ENCODE measurements around the gene MED26.

Gene MED26

GRCh38 chr19:16585094-16585801 lies 42.8 kb downstream of the MED26 start:
- no peak for TF ChIP-seq CTCF (IDR thresholded peaks at IDR 0.05; ENCODE audit: extremely low read depth, insufficient read depth, missing control alignments)
- in situ Hi-C loops (cut with MboI; ENCODE audit: low pct_unique_long_range_greater_than_20kb, low sequenced_read_pairs, unreplicated experiment) = no loop called here
- no peak for DNase-seq (ENCODE audit: low spot score)

DNA sequence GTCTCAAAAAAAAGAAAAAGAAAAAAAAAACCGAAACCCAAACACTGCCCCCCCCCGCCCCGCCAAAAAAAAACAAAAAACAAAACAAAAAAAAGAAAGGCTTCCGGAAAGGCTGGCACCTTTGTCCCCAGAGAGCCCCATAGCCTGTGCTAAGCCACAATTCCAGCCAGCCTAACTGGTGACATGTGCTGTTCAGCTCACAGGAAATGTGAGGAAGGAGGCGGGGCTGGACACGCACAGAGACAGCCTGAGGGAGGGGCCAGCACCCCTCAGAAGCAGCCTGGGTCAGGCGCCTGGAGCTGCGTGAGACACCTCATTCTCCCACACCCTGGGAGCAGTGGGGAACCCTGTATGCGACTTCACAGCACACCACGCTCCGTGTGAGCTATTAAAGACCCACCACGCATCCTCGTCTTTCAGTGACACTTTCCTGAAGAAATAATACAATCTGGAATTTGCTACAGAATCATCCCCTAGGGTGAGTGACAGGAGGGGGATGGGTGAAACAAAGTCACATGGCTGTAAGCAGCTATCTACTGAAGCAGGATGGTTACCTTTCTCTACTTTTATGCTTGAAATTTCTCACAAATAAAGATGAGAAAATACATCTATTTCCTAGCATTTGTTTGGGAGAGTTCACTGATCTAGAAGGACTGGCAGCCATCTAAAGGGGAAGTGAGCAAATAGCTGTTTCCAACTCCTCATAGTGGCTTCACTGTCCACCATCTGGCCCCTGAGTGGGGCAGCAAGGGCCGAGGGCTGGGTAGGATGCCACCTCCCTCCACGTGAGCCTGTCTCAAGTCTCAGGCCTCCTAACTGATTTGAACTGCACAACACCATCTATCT lies 43.5 kb downstream of the MED26 start:
- in situ Hi-C loops (cut with MboI; ENCODE audit: low pct_unique_long_range_greater_than_20kb, low sequenced_read_pairs, unreplicated experiment) = no loop called here
- no peak for TF ChIP-seq CTCF (IDR thresholded peaks at IDR 0.05; ENCODE audit: extremely low read depth, insufficient read depth, missing control alignments)
- DNase-seq (ENCODE audit: low spot score) = peak; percentile 88

GRCh38 chr19:16582486-16583261 lies 45.3 kb downstream of the MED26 start:
- in situ Hi-C loops (cut with MboI; ENCODE audit: low pct_unique_long_range_greater_than_20kb, low sequenced_read_pairs, unreplicated experiment) = no loop called here
- TF ChIP-seq CTCF (IDR thresholded peaks at IDR 0.05; ENCODE audit: extremely low read depth, insufficient read depth, missing control alignments) = no peak
- DNase-seq (ENCODE audit: low spot score) = no peak

GRCh38 chr19:16581971-16582343 lies 46.0 kb downstream of the MED26 start:
- TF ChIP-seq CTCF (IDR thresholded peaks at IDR 0.05; ENCODE audit: extremely low read depth, insufficient read depth, missing control alignments) = no peak
- DNase-seq (ENCODE audit: low spot score) = no peak
- in situ Hi-C loops (cut with MboI; ENCODE audit: low pct_unique_long_range_greater_than_20kb, low sequenced_read_pairs, unreplicated experiment) = no loop called here

DNA sequence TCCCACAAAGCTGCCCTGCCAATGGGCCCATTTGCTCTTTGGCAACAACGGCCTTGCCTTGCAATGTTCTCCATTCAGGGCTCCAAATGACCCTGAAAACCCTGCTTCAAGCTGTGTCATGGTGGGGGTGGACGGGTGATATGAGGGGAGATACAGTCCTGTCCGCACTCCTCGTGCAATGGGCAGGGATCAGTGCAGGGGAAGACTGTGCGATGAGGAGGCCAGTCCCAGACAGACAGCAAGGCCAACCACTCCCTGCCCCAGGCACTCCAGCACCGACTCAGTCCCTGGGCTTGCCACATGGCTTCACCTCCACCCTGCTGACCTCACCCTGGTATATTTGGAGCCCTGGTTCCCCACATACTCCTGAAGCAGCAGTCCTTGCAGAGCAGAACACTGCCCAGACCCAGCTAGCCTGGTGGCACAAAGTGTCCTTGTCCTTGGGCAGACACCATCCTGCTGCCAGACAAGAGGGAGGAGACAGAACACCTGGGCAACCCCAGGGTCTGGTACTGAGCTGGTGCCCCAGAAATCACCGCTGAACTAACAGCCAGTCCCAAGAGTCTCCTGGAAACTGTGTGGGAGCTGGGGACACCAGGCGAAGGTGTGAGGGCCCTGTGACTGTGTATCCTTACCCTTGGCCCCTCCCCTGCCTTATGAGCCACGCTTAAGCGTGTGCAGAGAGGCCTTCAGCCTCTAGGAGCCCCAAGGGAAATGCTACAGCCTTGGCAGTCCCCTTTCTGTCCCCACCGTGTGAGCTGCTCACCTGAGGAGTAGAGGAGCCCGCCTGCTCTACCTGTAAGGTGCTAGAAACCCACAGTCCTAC lies 46.6 kb downstream of the MED26 start:
- TF ChIP-seq CTCF (IDR thresholded peaks at IDR 0.05; ENCODE audit: extremely low read depth, insufficient read depth, missing control alignments) = no peak
- DNase-seq (ENCODE audit: low spot score) = no peak
- in situ Hi-C loops (cut with MboI; ENCODE audit: low pct_unique_long_range_greater_than_20kb, low sequenced_read_pairs, unreplicated experiment) = no loop called here

GRCh38 chr19:16579381-16579780 lies 48.6 kb downstream of the MED26 start:
- no peak for TF ChIP-seq CTCF (IDR thresholded peaks at IDR 0.05; ENCODE audit: extremely low read depth, insufficient read depth, missing control alignments)
- in situ Hi-C loops (cut with MboI; ENCODE audit: low pct_unique_long_range_greater_than_20kb, low sequenced_read_pairs, unreplicated experiment) = no loop called here
- no peak for DNase-seq (ENCODE audit: low spot score)
